ENCODE data around the gene SPTBN5. TPM values are rescaled to one million over a fixed set of nuclear protein-coding genes. Genes with fewer than 3 reads are reported as not detected.

Gene SPTBN5
- total and polyA plus RNA-seq, 3 donors from 2014 or later = 1.4 to 3.1 (median 1.4) TPM

- TF ChIP-seq POLR2A (IDR thresholded peaks at IDR 0.05) (no peak), CTCF (IDR thresholded peaks at IDR 0.05) (no peak)
- Histone ChIP-seq H3K27ac (no peak overlapping the region), H3K4me3 (no peak overlapping the region), H3K9me3 (no peaks in the 10 kb centered on the region), H3K4me1 (no peaks in the 10 kb centered on the region), H3K27me3 (no peaks in the 10 kb centered on the region), H3K36me3 (ENCODE audit: low read depth, missing control alignments) (no peaks in the 10 kb centered on the region)
- intact Hi-C loops (cut with DNase I; ENCODE audit: low total_unique reads) = no loop called here
- 91 to 92% methylated on average over 9 of the region's 9 CpGs for WGBS, 2 donors
- no peak for DNase-seq
These were observed 38.2 kb upstream of the SPTBN5 start for GRCh38 chr15:41932101-41932500.

GRCh38 chr15:41930867-41931222, 37.0 kb upstream of the SPTBN5 start:
- no peaks in the 10 kb centered on the region for H3K27me3 ChIP-seq
- DNase-seq = no peak
- no peaks in the 10 kb centered on the region for H3K36me3 ChIP-seq (ENCODE audit: low read depth, missing control alignments)
- H3K4me3 ChIP-seq = no peak overlapping the region
- intact Hi-C loops (cut with DNase I; ENCODE audit: low total_unique reads) = no loop called here
- no peaks in the 10 kb centered on the region for H3K4me1 ChIP-seq
- 95 to 99% methylated on average over 2 of the region's 2 CpGs for WGBS, 2 donors
- no peak for TF ChIP-seq POLR2A (IDR thresholded peaks at IDR 0.05)
- TF ChIP-seq CTCF (IDR thresholded peaks at IDR 0.05) = no peak
- no peak overlapping the region for H3K27ac ChIP-seq
- H3K9me3 ChIP-seq = no peaks in the 10 kb centered on the region

- TF ChIP-seq POLR2A (IDR thresholded peaks at IDR 0.05) = no peak
- TF ChIP-seq CTCF (IDR thresholded peaks at IDR 0.05) = peak in 1 of 3 experiments; percentile 6
- H3K4me1 ChIP-seq = no peaks in the 10 kb centered on the region
- H3K27ac ChIP-seq = no peak overlapping the region
- no peak for DNase-seq
- H3K4me3 ChIP-seq = no peak overlapping the region
- intact Hi-C loops (cut with DNase I; ENCODE audit: low total_unique reads) = no loop called here
- 72 to 78% methylated on average over 8 of the region's 8 CpGs for WGBS, 2 donors
- H3K9me3 ChIP-seq = no peaks in the 10 kb centered on the region
- no peaks in the 10 kb centered on the region for H3K27me3 ChIP-seq
- H3K36me3 ChIP-seq (ENCODE audit: low read depth, missing control alignments) = no peaks in the 10 kb centered on the region
These were observed 36.5 kb upstream of the SPTBN5 start for GRCh38 chr15:41930221-41930866.

GRCh38 chr15:41928637-41929620, 35.1 kb upstream of the SPTBN5 start:
- H3K4me3 ChIP-seq = no peak overlapping the region
- intact Hi-C loops (cut with DNase I; ENCODE audit: low total_unique reads) = no loop called here
- TF ChIP-seq CTCF (IDR thresholded peaks at IDR 0.05) (no peak), POLR2A (IDR thresholded peaks at IDR 0.05) (no peak)
- DNase-seq = no peak
- H3K9me3 ChIP-seq = no peaks in the 10 kb centered on the region
- H3K27ac ChIP-seq = peak overlapping the region in 1 of 2 donors; percentile 2
- H3K36me3 ChIP-seq (ENCODE audit: low read depth, missing control alignments) = no peaks in the 10 kb centered on the region
- H3K27me3 ChIP-seq = no peaks in the 10 kb centered on the region
- H3K4me1 ChIP-seq = no peaks in the 10 kb centered on the region
- WGBS, 2 donors = 81% methylated on average over 15 to 16 of the region's 16 CpGs

Data from testis (tissue), 3 donors.